Thoracic aorta (tissue), 2 donors: Measurements from ENCODE around the gene GALNT4. TPM values are rescaled to one million over a fixed set of nuclear protein-coding genes. Genes with fewer than 3 reads are reported as not detected.

Experiments
- ATAC-seq: fragments of 150-250 bp; one replicate; pipeline ENCODE4 v1.8.0; 2017; ENCODE audit warnings: low read depth; ENCODE audit not compliant: insufficient number of reproducible peaks, low FRiP score
- DNase-seq: peaks from one replicate; pipeline ENCODE4 v3.0.0-alpha.2; 2020; ENCODE audit warnings: low spot score
- H3K27ac ChIP-seq, 2 donors: fragments of 200-600 bp; sonication (generic); 1 replicate in 1 of 2; 2 replicates in 1 of 2; pipeline ENCODE4 v1.5.1; 2016; ENCODE audit warnings: mild to moderate bottlenecking in 2 of 2, moderate library complexity in 2 of 2
- H3K27me3 ChIP-seq: fragments of 200-600 bp; sonication (generic); replicated peaks from 2 replicates; pipeline ENCODE4 v1.6.0; 2016; ENCODE audit warnings: mild to moderate bottlenecking; ENCODE audit not compliant: insufficient read depth
- H3K36me3 ChIP-seq: fragments of 200-600 bp; sonication (generic); one replicate; pipeline ENCODE4 v1.5.1; 2016
- H3K4me1 ChIP-seq, 2 donors: fragments of 200-600 bp; sonication (generic); 1 replicate in 1 of 2; 2 replicates in 1 of 2; pipeline versions ENCODE4 v1.5.1 to v1.6.0; 2016; ENCODE audit warnings: low read depth in 2 of 2, mild to moderate bottlenecking in 1 of 2; ENCODE audit not compliant: control insufficient read depth in 1 of 2
- H3K4me3 ChIP-seq: fragments of 200-600 bp; sonication (generic); 2 replicates; pipeline ENCODE4 v1.5.1; 2016; ENCODE audit warnings: mild to moderate bottlenecking
- H3K9me3 ChIP-seq: fragments of 200-600 bp; sonication (generic); 2 replicates; pipeline ENCODE4 v1.5.1; 2016
- CTCF ChIP-seq: fragments of 200-600 bp; sonication (generic); IDR thresholded peaks from one replicate; pipeline ENCODE4 v1.5.1; 2019; ENCODE audit warnings: antibody characterized with exemption
- total RNA-seq, 2 donors: library from RNA; depleted of rRNA; stranded (reverse); fragments of >200 nt; gene quantifications; one replicate each; pipeline versions ENCODE4 v1.1.0 to v1.2.3, GENCODE V29; 2016

The GALNT4 gene
- total RNA-seq, 2 donors from 2014 or later: 6.9 to 14.3 TPM

GRCh38 chr12:89494411-89495231, 30.0 kb downstream of the GALNT4 start:
- DNase-seq (no peak), ATAC-seq (no peak)
- H3K27me3 ChIP-seq: no peaks in the 10 kb centered on the region
- H3K4me1 ChIP-seq: peaks cover 0 to 26% of the 10 kb centered on the region in 2 donors
- H3K9me3 ChIP-seq: no peaks in the 10 kb centered on the region
- H3K4me3 ChIP-seq: no peak overlapping the region
- H3K36me3 ChIP-seq: peaks cover 4% of the 10 kb centered on the region
- TF ChIP-seq CTCF: no peak
- H3K27ac ChIP-seq: no peak overlapping the region

GRCh38 chr12:89493670-89494302, 30.8 kb downstream of the GALNT4 start:
- peaks cover 4% of the 10 kb centered on the region for H3K36me3 ChIP-seq

GRCh38 chr12:89492883-89493282, 31.7 kb downstream of the GALNT4 start:
- no peak for TF ChIP-seq CTCF
- Histone ChIP-seq H3K27ac (no peak overlapping the region), H3K4me3 (no peak overlapping the region), H3K4me1 (peaks cover 0 to 18% of the 10 kb centered on the region in 2 donors), H3K9me3 (no peaks in the 10 kb centered on the region), H3K27me3 (no peaks in the 10 kb centered on the region), H3K36me3 (peaks cover 4% of the 10 kb centered on the region)
- DNase-seq (no peak), ATAC-seq (no peak)

More at GRCh38 chr12:89493670-89494302, 30.8 kb downstream of the GALNT4 start:
- Histone ChIP-seq H3K27ac (no peak overlapping the region), H3K4me3 (no peak overlapping the region), H3K4me1 (peaks cover 0 to 25% of the 10 kb centered on the region in 2 donors), H3K27me3 (no peaks in the 10 kb centered on the region), H3K9me3 (no peaks in the 10 kb centered on the region)
- ATAC-seq (no peak), DNase-seq (no peak)
- no peak for TF ChIP-seq CTCF

- Histone ChIP-seq H3K27ac (no peak overlapping the region), H3K27me3 (no peaks in the 10 kb centered on the region), H3K4me1 (no peaks in the 10 kb centered on the region), H3K36me3 (peaks cover 4% of the 10 kb centered on the region), H3K4me3 (no peak overlapping the region), H3K9me3 (no peaks in the 10 kb centered on the region)
- ATAC-seq (no peak), DNase-seq (no peak)
- no peak for TF ChIP-seq CTCF
These were observed 33.7 kb downstream of the GALNT4 start for GRCh38 chr12:89490922-89491321.

- H3K27me3 ChIP-seq: no peaks in the 10 kb centered on the region
- no peaks in the 10 kb centered on the region for H3K9me3 ChIP-seq
- no peak overlapping the region for H3K27ac ChIP-seq
- peaks cover 4% of the 10 kb centered on the region for H3K36me3 ChIP-seq
- no peak for TF ChIP-seq CTCF
- no peaks in the 10 kb centered on the region for H3K4me1 ChIP-seq
- no peak for DNase-seq
- no peak overlapping the region for H3K4me3 ChIP-seq
- no peak for ATAC-seq
These were observed 38.3 kb downstream of the GALNT4 start for GRCh38 chr12:89486264-89486663.
